Daoy (cell line): ENCODE data around the gene RALB. TPM values are rescaled to one million over a fixed set of nuclear protein-coding genes. Genes with fewer than 3 reads are reported as not detected.
A peak's percentile ranks its signal among the peaks of the same experiment; 100 is the strongest.

Experiments used
- DNase-seq: peaks from one replicate; pipeline ENCODE4 v3.0.0-alpha.2; 2015; ENCODE audit warnings: low read depth
- total RNA-seq: library from RNA; depleted of rRNA; stranded (reverse); fragments of >200 nt; shearing (Covaris generic); gene quantifications from 2 replicates; pipeline ENCODE4 v1.2.3, GENCODE V29; 2014

The RALB gene
- total RNA-seq, 1 experiment from 2014 or later, result 39.5 TPM

GRCh38 chr2:120262761-120263428 is 10.2 kb downstream of the RALB start:
- no peak for DNase-seq

- DNase-seq, result no peak
Measured at GRCh38 chr2:120265006-120265405, 12.4 kb downstream of the RALB start.

GRCh38 chr2:120267348-120267747 is 14.7 kb downstream of the RALB start:
- no peak for DNase-seq

GRCh38 chr2:120269076-120269744 is 16.6 kb downstream of the RALB start:
- no peak for DNase-seq

GRCh38 chr2:120269816-120270215 is 17.2 kb downstream of the RALB start:
- DNase-seq, result no peak

- no peak for DNase-seq
Measured at GRCh38 chr2:120271711-120272379, 19.2 kb downstream of the RALB start.

GRCh38 chr2:120272763-120273481 is 20.3 kb downstream of the RALB start:
- DNase-seq, result no peak

GRCh38 chr2:120275617-120276400 is 23.2 kb downstream of the RALB start:
- no peak for DNase-seq

GRCh38 chr2:120277505-120278205 is 25.0 kb downstream of the RALB start:
- DNase-seq, result no peak

GRCh38 chr2:120278901-120279300 is 26.2 kb downstream of the RALB start:
- no peak for DNase-seq

GRCh38 chr2:120279708-120280107 is 27.1 kb downstream of the RALB start:
- DNase-seq, result no peak

- peak; percentile 23 for DNase-seq
Measured at GRCh38 chr2:120283649-120284048, 31.0 kb downstream of the RALB start.

- DNase-seq, result no peak
Measured at GRCh38 chr2:120285056-120285455, 32.4 kb downstream of the RALB start.

GRCh38 chr2:120287183-120288015 is 34.7 kb downstream of the RALB start:
- DNase-seq, result peak; percentile 78

- no peak for DNase-seq
Measured at GRCh38 chr2:120288016-120288373, 35.3 kb downstream of the RALB start.

GRCh38 chr2:120289221-120289906 is 36.7 kb downstream of the RALB start:
- no peak for DNase-seq

- no peak for DNase-seq
Measured at GRCh38 chr2:120290737-120291136, 38.1 kb downstream of the RALB start.

- peak; percentile 45 for DNase-seq
Measured at GRCh38 chr2:120291401-120292311, 39.0 kb downstream of the RALB start.
